DMS 273 treated with DMSO at 0.1 percent for 48 hours (cell line): ENCODE measurements around the gene CMTM2.
"Not testable (repeated sequence)": the region's sequence is repeated elsewhere in the genome, so short reads cannot be mapped to it uniquely, and the experiment has no call there.

Experiments
- DNase-seq: peaks from one replicate; lab custom pipeline; 2025; lab: John Stamatoyannopoulos, UW

Gene CMTM2

GRCh38 chr16:66552286-66553177 lies 26.7 kb upstream of the CMTM2 start, which contains the start of gene CKLF:
TSS of gene CKLF (plus strand) at chr16:66552576. CDS start at chr16:66552716, 140 bp downstream.
- peak; percentile 48 for DNase-seq

GRCh38 chr16:66553223-66553622 lies 26.0 kb upstream of the CMTM2 start:
- DNase-seq = no peak

DNA sequence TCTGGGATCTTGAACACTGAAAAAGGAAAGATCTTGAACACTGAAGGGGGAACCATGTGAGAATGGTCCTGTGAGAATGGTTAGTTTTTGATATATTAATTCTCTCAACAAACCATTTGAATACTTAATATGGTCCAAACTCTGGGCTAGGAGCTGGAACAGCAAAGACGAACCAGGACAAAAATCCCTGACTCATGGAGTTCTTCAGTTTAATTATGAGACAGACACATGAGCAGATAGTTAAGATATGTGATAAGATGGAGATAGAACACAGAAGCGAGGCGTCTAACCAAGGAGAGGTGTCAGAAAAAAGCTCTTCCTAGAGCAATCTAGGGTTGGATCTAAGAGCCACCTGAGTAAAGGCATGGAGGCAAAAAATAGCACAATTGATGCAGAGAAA lies 25.2 kb upstream of the CMTM2 start:
- no peak for DNase-seq

GRCh38 chr16:66554495-66554894 lies 24.8 kb upstream of the CMTM2 start:
- DNase-seq = no peak

GRCh38 chr16:66560107-66560506 lies 19.2 kb upstream of the CMTM2 start:
- no peak for DNase-seq

- no peak for DNase-seq
Observed at GRCh38 chr16:66561381-66562080, 17.7 kb upstream of the CMTM2 start.

DNA sequence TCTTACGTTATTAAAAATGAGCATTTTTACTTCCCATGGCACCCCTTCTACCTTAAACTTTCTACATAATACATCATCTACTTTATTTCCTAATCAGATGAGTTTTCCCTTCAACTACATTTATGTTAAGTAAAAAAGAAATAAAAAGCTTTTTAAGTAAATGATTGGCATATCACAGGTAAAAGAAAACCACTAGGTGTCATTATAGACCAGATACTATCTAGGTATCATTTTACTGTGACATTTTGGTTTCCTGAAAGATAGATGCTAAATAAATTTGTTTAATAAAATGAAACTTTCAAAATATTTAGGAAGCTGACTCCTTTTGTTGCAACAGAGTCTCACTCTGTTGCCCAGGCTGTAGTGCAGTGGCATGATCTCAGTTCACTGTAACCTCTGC lies 16.9 kb upstream of the CMTM2 start:
- no peak for DNase-seq

GRCh38 chr16:66562986-66563385 lies 16.3 kb upstream of the CMTM2 start:
- no peak for DNase-seq

GRCh38 chr16:66563574-66564334 lies 15.5 kb upstream of the CMTM2 start:
- DNase-seq = no peak

- no peak for DNase-seq
Observed at GRCh38 chr16:66566051-66566901, 13.0 kb upstream of the CMTM2 start, which contains the start of gene CMTM1. TSS of gene CMTM1 (plus strand) at chr16:66566439. CDS start at chr16:66566514, 75 bp downstream.

GRCh38 chr16:66567270-66567669 lies 12.0 kb upstream of the CMTM2 start:
- DNase-seq = not testable (repeated sequence)

- no peak for DNase-seq
Observed at GRCh38 chr16:66568355-66568754, 10.9 kb upstream of the CMTM2 start.

GRCh38 chr16:66569131-66569530 lies 10.1 kb upstream of the CMTM2 start:
- DNase-seq = no peak

GRCh38 chr16:66569827-66570405 lies 9.3 kb upstream of the CMTM2 start:
- DNase-seq = no peak

- DNase-seq = no peak
Observed at GRCh38 chr16:66572356-66572755, 6.9 kb upstream of the CMTM2 start.

- no peak for DNase-seq
Observed at GRCh38 chr16:66574081-66574480, 5.2 kb upstream of the CMTM2 start.

DNA sequence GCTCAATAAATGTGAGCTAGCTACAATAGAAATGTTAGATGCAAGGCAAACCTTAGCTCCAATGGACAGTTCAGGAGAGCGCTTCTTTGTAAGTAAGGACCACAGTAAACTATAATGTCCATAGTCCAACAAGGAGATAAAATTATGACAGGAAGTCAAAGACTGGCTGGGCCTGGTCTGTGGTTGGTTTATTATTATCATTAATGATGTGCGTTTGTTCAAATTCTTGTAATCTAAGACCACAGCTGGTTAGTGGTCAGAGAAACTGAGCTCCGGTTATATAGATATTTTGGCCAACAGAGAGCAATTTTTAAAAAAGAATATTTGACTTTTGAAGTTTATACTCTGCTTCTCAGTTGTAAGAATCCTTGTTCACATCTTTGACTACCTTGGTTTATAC lies 4.7 kb upstream of the CMTM2 start:
- no peak for DNase-seq

DNA sequence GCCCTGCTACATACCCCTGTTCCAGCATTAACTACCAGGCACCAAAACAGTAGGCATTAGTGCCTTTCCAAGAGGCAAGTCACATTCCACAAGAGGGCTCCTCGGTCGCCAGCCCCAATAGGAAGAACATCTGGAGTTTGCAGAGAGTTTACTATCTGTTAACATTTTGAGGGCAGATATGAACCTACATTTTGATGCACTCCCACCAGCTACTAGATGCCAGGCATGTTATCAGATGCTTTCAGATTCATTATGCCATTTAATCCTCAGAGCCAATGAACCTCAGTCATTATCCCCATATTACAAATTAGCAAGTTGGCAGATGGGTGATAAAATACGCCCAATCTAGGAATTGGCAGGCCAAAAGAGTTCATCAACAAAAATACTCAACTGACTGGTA lies 4.2 kb upstream of the CMTM2 start:
- no peak for DNase-seq

GRCh38 chr16:66576296-66576695 lies 3.0 kb upstream of the CMTM2 start:
- no peak for DNase-seq

- no peak for DNase-seq
Observed at GRCh38 chr16:66580605-66581209, 1.4 kb downstream of the CMTM2 start.
